Measurements from ENCODE around the gene C17orf75.
"Not testable (repeated sequence)": the region's sequence is repeated elsewhere in the genome, so short reads cannot be mapped to it uniquely, and the experiment has no call there.

The C17orf75 gene

GRCh38 chr17:32341857-32342602 lies at the start of gene C17orf75:
TSS of gene C17orf75 (minus strand) at chr17:32342173. CDS start at chr17:32342139, 34 bp downstream.
- H3K4me3 Mint-ChIP-seq = peak within 1 kb of the TSS; percentile 98
- peak within 1 kb of the TSS; percentile 98 for H3K27ac Mint-ChIP-seq
- H3K27me3 Mint-ChIP-seq = no peaks in the 10 kb centered on the region
- no peaks in the 10 kb centered on the region for H3K9me3 Mint-ChIP-seq (ENCODE audit: low read depth)
- H3K36me3 Mint-ChIP-seq = no peaks in the 10 kb centered on the region
- H3K4me1 Mint-ChIP-seq (ENCODE audit: low read depth) = peaks cover 24% of the 10 kb centered on the region

- no peaks in the 10 kb centered on the region for H3K27me3 Mint-ChIP-seq
- H3K9me3 Mint-ChIP-seq (ENCODE audit: low read depth) = no peaks in the 10 kb centered on the region
- no peak overlapping the region for H3K27ac Mint-ChIP-seq
- H3K4me1 Mint-ChIP-seq (ENCODE audit: low read depth) = peaks cover 12% of the 10 kb centered on the region
- no peaks in the 10 kb centered on the region for H3K36me3 Mint-ChIP-seq
- no peak overlapping the region for H3K4me3 Mint-ChIP-seq
Measured at GRCh38 chr17:32388613-32389459, 46.9 kb upstream of the C17orf75 start.

DNA sequence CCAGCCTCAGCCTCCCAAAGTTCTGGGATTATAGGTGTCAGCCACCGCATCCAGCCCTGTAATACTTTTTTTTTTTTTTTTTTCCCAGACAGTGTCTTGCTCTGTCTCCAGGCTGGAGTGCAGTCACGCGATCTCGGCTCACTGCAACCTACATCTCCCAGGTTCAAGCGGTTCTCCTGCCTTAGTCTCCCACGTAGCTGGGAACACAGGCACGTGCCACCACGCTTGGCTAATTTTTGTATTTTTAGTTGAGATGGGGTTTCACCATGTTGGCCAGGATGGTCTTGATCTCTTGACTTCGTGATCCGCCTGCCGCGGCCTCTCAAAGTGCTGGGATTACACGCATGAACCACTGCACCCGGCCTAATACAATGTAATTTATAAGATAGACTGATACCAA lies 46.2 kb upstream of the C17orf75 start:
- not testable (repeated sequence) for H3K36me3 Mint-ChIP-seq; H3K4me3 Mint-ChIP-seq; H3K27me3 Mint-ChIP-seq; H3K9me3 Mint-ChIP-seq (ENCODE audit: low read depth); H3K27ac Mint-ChIP-seq
- peaks cover 12% of the 10 kb centered on the region for H3K4me1 Mint-ChIP-seq (ENCODE audit: low read depth)

DNA sequence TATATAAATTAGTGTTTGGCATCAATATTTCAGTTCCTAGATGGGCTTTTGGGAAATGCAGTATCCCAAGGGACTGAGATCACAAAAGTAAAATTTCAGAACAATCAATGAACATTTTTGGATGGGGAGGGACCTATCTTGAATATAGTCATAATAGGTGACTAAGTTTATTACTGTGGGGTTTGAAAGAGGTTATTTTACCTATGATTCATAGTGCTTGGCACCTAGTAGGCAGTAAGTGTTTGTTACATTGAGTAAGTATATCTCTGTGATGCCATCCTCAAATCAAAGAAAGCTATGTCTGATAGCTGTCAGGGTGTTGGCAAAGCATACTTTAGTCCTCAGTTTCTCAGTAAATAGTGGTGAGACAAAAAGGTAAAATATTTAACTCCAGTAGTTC lies 44.9 kb upstream of the C17orf75 start:
- peaks cover 10% of the 10 kb centered on the region for H3K36me3 Mint-ChIP-seq
- peak overlapping the region; percentile 2 for H3K27ac Mint-ChIP-seq
- H3K27me3 Mint-ChIP-seq = no peaks in the 10 kb centered on the region
- no peak overlapping the region for H3K4me3 Mint-ChIP-seq
- H3K4me1 Mint-ChIP-seq (ENCODE audit: low read depth) = peaks cover 17% of the 10 kb centered on the region
- H3K9me3 Mint-ChIP-seq (ENCODE audit: low read depth) = no peaks in the 10 kb centered on the region

GRCh38 chr17:32385971-32386370 lies 44.0 kb upstream of the C17orf75 start:
- Mint-ChIP-seq H3K4me1 (ENCODE audit: low read depth) (peaks cover 18% of the 10 kb centered on the region), H3K27me3 (no peaks in the 10 kb centered on the region), H3K9me3 (ENCODE audit: low read depth) (no peaks in the 10 kb centered on the region), H3K36me3 (peaks cover 10% of the 10 kb centered on the region), H3K4me3 (no peak overlapping the region), H3K27ac (no peak overlapping the region)

DNA sequence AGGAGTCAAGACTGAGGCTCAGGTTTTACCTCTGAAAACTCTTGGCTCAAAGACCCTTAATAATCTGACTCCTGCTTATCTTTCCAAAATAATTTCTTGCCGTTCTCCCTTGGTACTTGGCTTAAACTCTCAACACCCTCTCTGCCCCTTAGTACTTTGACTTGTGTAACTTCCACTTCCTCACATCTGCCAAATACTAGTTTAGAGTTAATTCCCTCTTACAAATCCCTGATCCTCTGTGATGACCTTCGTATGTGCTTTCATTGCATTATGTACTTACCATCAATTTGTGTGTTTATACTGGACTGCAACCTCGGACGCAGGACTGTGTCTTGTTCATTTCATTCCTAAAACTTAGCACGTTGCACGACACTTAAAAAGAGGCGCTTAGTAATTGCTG lies 43.1 kb upstream of the C17orf75 start:
- H3K27ac Mint-ChIP-seq = peak overlapping the region; percentile 58
- no peak overlapping the region for H3K4me3 Mint-ChIP-seq
- H3K9me3 Mint-ChIP-seq (ENCODE audit: low read depth) = no peaks in the 10 kb centered on the region
- H3K27me3 Mint-ChIP-seq = no peaks in the 10 kb centered on the region
- peaks cover 10% of the 10 kb centered on the region for H3K36me3 Mint-ChIP-seq
- H3K4me1 Mint-ChIP-seq (ENCODE audit: low read depth) = peaks cover 18% of the 10 kb centered on the region

DNA sequence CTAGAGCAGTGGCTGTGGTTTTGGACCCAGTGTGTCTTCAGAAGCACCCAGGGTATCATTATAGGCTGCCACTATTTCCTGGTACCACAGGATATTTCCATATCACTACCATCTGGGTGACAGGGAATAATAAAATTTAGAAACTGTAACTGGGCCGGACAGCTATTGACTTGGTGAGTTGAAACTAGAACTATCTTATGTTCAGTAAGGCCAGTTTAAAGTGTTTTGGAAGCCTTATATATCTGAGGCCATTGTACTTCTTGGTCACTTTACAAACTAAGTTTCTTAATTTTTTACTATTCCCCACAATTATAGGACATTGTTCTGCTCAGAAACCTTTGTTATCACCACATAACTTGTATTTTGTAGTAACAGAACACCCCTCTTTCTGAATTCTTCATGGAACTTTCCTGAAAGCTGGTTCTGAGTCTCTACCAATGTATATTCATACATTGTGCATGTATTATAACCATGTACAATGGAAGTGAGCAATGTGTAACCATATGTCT lies 42.0 kb upstream of the C17orf75 start:
- Mint-ChIP-seq H3K27me3 (no peaks in the 10 kb centered on the region), H3K4me3 (no peak overlapping the region), H3K9me3 (ENCODE audit: low read depth) (no peaks in the 10 kb centered on the region), H3K27ac (no peak overlapping the region), H3K36me3 (peaks cover 10% of the 10 kb centered on the region), H3K4me1 (ENCODE audit: low read depth) (peaks cover 18% of the 10 kb centered on the region)

- peaks cover 18% of the 10 kb centered on the region for H3K4me1 Mint-ChIP-seq (ENCODE audit: low read depth)
- peak overlapping the region; percentile 62 for H3K27ac Mint-ChIP-seq
- no peaks in the 10 kb centered on the region for H3K9me3 Mint-ChIP-seq (ENCODE audit: low read depth)
- peaks cover 10% of the 10 kb centered on the region for H3K36me3 Mint-ChIP-seq
- H3K4me3 Mint-ChIP-seq = no peak overlapping the region
- no peaks in the 10 kb centered on the region for H3K27me3 Mint-ChIP-seq
Measured at GRCh38 chr17:32382526-32383223, 40.7 kb upstream of the C17orf75 start.

- Mint-ChIP-seq H3K4me3 (no peak overlapping the region), H3K27me3 (no peaks in the 10 kb centered on the region), H3K36me3 (peaks cover 4% of the 10 kb centered on the region), H3K4me1 (ENCODE audit: low read depth) (peaks cover 48% of the 10 kb centered on the region), H3K27ac (peak overlapping the region; percentile 6), H3K9me3 (ENCODE audit: low read depth) (no peaks in the 10 kb centered on the region)
Measured at GRCh38 chr17:32370426-32370825, 28.5 kb upstream of the C17orf75 start.

GRCh38 chr17:32361270-32361669 lies 19.3 kb upstream of the C17orf75 start:
- H3K9me3 Mint-ChIP-seq (ENCODE audit: low read depth) = no peaks in the 10 kb centered on the region
- peaks cover 5% of the 10 kb centered on the region for H3K36me3 Mint-ChIP-seq
- no peaks in the 10 kb centered on the region for H3K27me3 Mint-ChIP-seq
- H3K27ac Mint-ChIP-seq = no peak overlapping the region
- peaks cover 42% of the 10 kb centered on the region for H3K4me1 Mint-ChIP-seq (ENCODE audit: low read depth)
- no peak overlapping the region for H3K4me3 Mint-ChIP-seq

DNA sequence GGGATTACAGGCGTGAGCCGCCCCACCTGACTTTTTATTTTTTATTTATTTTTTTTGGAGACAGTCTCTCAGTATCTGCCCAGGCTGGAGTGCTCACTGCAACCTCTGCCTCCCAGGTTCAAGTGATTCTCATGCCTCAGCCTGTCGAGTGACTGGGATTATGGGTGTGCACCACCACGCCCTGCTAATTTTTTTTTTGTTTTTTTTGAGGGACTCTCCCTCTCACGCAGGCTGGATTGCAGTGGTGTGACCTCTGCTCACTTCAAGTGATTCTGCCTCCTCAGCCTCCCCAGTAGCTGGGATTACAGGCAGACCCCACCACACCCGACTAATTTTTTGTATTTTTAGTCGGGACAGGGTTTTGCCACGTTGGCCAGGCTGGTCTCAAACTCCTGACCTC lies 15.6 kb upstream of the C17orf75 start:
- Mint-ChIP-seq H3K27ac (no peak overlapping the region), H3K4me1 (ENCODE audit: low read depth) (peaks cover 56% of the 10 kb centered on the region), H3K36me3 (peaks cover 6% of the 10 kb centered on the region), H3K9me3 (ENCODE audit: low read depth) (no peaks in the 10 kb centered on the region), H3K4me3 (no peak overlapping the region), H3K27me3 (no peaks in the 10 kb centered on the region)

- Mint-ChIP-seq H3K36me3 (peaks cover 6% of the 10 kb centered on the region), H3K4me3 (peak overlapping the region; percentile 75), H3K27ac (no peak overlapping the region)
Measured at GRCh38 chr17:32356750-32357149, 14.8 kb upstream of the C17orf75 start.

GRCh38 chr17:32356378-32356743 lies 14.4 kb upstream of the C17orf75 start:
- H3K4me3 Mint-ChIP-seq = peak overlapping the region; percentile 75
- peaks cover 60% of the 10 kb centered on the region for H3K4me1 Mint-ChIP-seq (ENCODE audit: low read depth)
- no peaks in the 10 kb centered on the region for H3K9me3 Mint-ChIP-seq (ENCODE audit: low read depth)
- no peak overlapping the region for H3K27ac Mint-ChIP-seq
- H3K36me3 Mint-ChIP-seq = peaks cover 8% of the 10 kb centered on the region
- H3K27me3 Mint-ChIP-seq = no peaks in the 10 kb centered on the region

More at GRCh38 chr17:32356750-32357149, 14.8 kb upstream of the C17orf75 start:
- H3K27me3 Mint-ChIP-seq = no peaks in the 10 kb centered on the region
- H3K9me3 Mint-ChIP-seq (ENCODE audit: low read depth) = no peaks in the 10 kb centered on the region
- peaks cover 58% of the 10 kb centered on the region for H3K4me1 Mint-ChIP-seq (ENCODE audit: low read depth)

GRCh38 chr17:32355649-32356377 lies 13.8 kb upstream of the C17orf75 start:
- Mint-ChIP-seq H3K9me3 (ENCODE audit: low read depth) (no peaks in the 10 kb centered on the region), H3K4me1 (ENCODE audit: low read depth) (peaks cover 58% of the 10 kb centered on the region), H3K27ac (peak overlapping the region; percentile 37), H3K4me3 (peak overlapping the region; percentile 75), H3K27me3 (no peaks in the 10 kb centered on the region), H3K36me3 (peaks cover 10% of the 10 kb centered on the region)

All from activated naive CD8-positive, alpha-beta T cell (primary cell).